GM18858 (cell line): ENCODE measurements around the gene POLR2E.

Source experiments
- ATAC-seq: cut with Tn5 transposase; IDR thresholded peaks from one replicate; pipeline ENCODE4 v1.9.1; 2021; ENCODE audit not compliant: unreplicated experiment

POLR2E gene

DNA sequence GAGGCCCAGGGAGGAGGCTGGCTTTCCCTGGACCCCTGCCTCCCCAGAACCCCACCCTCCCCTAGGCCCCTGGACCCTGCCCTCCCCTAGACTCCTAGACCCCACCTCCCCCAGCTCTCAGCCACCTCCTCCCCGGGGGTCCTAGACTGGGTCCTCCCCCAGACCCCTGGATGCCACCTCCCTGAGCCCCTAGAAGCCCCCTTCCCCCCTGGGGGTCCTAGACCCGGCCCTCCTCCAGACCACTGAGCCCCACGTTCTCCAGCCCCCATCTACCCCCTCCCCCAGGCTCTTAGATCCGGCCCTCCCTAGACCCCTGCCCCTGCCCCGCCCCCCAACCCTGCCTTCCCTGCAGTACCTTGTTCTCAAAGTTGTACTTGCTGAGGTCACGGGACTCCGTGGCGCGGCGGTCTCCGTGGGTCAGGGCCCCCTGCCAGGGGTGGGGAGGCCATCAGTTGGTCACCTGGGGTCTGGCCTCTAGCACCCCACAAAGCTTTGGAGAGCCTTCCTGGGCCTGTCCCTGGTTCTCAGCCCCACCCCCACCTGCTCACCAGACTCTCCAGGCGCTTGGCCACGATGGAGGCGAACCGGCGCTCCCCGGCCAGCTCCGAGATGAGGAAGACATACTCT lies 16.6 kb upstream of the POLR2E start:
- ATAC-seq = no peak

- no peak for ATAC-seq
These were observed 15.8 kb upstream of the POLR2E start for GRCh38 chr19:1110809-1111640.

DNA sequence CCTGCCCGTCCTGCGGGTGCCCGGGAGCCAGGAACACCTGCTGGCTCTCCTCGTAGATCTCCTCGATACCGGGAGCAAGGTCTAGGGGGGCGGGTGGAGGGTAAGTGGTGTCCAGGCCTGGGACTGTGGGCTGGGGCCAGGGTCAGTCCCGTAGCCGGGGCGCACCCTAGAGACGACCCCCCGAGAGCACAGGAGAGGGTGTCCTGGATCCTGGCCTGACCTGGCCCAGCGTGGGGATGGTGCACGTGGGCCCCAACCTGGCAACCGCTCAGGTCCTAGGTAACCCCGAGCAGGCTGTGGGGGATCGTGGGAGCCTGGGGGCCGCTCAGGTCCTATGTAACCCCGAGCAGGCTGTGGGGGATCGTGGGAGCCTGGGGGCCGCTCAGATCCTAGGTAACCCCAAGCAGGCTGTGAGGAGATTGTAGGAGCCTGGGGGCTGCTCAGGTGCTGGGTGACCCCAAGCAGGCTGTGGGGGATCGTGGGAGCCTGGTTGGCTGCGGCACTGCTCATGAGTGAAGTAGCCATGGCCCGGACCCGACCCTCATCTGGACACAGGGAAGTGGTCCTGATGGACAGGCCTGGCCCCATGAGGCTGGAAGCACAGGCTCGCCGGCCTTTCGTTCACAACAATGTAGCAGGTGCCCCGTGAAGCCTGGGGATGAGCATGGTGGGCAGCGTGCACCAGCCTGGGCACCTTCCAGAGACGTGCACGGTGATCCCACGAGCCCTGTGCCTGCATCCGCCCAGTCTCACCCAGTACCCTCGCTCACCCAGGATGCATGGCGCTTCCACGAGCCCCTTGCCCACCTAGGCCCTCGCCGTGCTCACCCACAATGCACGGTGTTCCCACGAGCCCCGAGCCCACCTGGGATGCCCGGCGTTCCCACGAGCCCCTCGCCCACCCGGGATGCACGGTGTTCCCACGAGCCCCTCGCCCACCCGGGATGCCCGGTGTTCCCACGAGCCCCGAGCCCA lies 14.8 kb upstream of the POLR2E start:
- ATAC-seq = no peak

GRCh38 chr19:1109032-1109551 lies 13.9 kb upstream of the POLR2E start:
- ATAC-seq = no peak

GRCh38 chr19:1108291-1109031 lies 13.3 kb upstream of the POLR2E start:
- no peak for ATAC-seq

- no peak for ATAC-seq
These were observed 12.6 kb upstream of the POLR2E start for GRCh38 chr19:1107661-1108261.

- no peak for ATAC-seq
These were observed 11.9 kb upstream of the POLR2E start for GRCh38 chr19:1106841-1107660.

DNA sequence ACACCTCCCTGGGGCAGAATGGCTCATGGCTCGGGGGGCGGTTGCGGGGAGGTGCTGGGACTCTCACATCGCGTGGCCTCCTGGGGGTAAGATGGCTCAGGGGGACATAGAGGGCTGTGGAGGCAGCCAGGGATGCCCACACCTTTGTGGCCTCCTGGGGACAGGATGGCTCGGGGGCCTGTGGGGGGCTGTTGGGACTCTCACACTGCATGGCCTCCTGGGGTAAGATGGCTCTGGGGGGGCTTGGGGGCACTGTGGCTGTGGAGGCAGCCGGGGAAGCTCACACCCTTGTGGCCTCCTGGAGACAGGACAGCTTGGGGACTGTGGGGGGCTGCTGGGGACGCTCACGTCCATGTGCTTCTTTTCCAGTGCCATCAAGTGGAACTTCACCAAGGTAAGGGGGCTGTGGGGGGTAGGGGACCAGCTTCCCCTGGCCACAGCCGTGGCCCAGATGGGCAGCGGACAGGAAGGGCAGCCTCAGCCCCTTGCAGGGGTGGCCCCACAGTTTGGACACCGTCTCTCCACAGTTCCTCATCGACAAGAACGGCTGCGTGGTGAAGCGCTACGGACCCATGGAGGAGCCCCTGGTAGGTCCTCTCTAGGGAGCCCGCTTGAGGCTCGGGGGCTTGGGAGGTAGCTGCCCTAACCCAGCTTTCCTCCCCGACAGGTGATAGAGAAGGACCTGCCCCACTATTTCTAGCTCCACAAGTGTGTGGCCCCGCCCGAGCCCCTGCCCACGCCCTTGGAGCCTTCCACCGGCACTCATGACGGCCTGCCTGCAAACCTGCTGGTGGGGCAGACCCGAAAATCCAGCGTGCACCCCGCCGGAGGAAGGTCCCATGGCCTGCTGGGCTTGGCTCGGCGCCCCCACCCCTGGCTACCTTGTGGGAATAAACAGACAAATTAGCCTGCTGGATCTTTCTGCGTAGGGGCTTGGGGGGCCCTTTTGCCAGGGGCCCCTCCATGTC lies 11.0 kb upstream of the POLR2E start:
- ATAC-seq = no peak

DNA sequence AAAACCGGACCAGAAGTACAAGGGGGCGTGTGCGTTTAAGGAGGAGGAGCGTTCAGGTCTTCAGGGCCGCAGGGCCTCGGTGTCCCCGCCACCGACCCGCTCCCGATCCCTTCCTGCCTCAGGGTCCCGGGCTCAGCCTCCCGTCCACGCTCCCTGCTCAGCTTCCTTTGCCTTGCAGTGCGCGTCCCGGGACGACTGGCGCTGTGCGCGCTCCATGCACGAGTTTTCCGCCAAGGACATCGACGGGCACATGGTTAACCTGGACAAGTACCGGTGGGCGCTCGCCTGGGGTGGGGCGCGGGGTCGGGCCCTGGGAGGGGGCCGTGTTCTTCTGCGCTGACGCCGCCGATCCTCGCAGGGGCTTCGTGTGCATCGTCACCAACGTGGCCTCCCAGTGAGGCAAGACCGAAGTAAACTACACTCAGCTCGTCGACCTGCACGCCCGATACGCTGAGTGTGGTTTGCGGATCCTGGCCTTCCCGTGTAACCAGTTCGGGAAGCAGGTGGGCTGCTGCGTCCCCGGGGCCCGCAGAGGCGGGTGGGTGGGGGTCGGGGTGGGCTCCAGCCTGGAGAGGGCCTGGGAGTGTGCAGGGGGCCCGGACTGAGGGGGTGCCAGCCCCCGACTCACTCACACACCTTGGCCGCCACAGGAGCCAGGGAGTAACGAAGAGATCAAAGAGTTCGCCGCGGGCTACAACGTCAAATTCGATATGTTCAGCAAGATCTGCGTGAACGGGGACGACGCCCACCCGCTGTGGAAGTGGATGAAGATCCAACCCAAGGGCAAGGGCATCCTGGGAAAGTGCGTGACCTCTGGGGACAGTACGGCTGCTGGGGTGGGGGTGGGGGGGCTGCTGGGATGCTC lies 10.1 kb upstream of the POLR2E start:
- no peak for ATAC-seq

DNA sequence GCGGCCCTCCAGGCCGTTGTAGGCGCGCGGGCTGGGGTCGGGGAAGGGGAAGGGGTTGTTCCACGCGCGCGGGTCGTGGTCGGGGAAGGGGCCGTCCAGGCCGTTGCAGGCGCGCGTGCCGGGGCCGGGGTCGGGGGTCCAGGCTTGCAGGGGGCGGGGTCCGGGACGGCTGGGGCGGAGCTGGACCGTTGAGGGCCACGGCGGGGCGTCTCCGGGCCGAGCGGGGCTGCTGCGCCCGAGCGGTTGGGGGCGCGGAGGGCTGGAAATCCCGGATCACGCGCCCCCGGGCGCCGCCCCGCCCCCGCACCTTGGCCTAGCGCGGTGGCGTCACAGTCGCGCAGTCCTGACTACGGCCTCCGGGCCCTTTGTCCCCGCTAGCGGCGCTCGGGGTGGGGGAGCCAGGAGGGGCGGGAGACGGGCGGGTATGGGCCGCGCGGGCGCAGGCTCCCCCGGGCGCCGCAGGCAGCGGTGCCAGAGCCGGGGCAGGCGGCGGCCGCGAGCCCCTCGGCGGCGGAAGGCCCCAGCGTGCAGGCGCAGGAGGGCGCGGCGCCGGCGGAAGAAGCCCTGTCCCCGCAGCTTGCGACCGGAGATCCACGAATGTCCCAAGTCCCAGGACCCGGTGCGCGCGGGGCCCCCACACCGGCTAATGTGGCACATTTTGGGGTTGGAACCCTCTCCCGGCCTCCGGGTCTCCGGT lies 9.3 kb upstream of the POLR2E start:
- no peak for ATAC-seq

DNA sequence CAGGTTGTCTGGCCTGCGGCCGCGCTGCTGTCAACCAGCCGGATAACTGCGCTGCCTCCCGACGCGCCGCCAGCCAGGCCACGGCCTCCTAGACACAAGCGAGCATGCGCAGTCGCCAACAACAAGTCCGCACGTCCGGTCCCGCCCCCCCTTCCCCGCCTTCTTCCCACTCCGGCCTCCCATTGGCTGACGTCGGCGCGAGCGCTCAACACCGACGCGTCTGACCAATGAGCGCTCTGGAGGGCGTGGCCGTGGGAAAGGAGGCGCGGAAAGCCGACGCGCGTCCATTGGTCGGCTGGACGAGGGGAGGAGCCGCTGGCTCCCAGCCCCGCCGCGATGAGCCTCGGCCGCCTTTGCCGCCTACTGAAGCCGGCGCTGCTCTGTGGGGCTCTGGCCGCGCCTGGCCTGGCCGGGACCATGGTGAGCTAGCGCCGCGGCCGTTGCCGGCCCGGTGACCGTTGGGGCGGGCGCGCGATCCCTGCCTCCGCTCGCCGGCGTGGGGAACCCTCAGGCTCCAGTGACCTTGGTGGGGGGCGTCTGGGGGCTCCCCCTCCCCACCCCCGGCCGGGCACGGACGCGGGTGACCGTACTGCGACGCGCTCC lies 8.6 kb upstream of the POLR2E start, which contains the start of gene GPX4:
Gene GPX4 (plus strand): TSS at position 287 of the 603 bp plus-strand sequence. CDS start 50 bp downstream, at position 337.
- ATAC-seq = peak; percentile 54

- no peak for ATAC-seq
These were observed 8.0 kb upstream of the POLR2E start for GRCh38 chr19:1103132-1103707.

- ATAC-seq = no peak
These were observed 7.4 kb upstream of the POLR2E start for GRCh38 chr19:1102407-1103131.

DNA sequence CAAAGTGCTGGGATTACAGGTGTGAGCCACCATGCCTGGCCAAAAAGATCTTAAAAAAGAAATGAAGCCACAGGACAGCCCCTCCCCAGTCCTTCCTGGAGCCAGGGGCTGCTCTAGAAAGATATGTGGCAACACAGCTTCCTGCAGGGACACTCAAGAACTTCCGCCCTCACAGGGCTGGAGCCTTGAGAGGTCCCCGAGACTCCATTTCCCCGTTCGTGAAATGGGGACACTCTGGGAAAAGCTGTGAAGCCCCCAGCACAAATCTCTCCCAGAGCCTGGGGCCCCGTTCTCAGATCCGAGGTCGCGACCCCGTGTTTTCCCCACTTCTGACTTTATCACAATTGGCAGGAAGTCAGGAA lies 6.1 kb upstream of the POLR2E start:
- ATAC-seq = no peak
